KG1 (cell line): ENCODE data around the gene RPS6KA5.

Experiments
- DNase-seq: peaks from one replicate; lab custom pipeline; 2025; lab: John Stamatoyannopoulos, UW

RPS6KA5 gene

DNA sequence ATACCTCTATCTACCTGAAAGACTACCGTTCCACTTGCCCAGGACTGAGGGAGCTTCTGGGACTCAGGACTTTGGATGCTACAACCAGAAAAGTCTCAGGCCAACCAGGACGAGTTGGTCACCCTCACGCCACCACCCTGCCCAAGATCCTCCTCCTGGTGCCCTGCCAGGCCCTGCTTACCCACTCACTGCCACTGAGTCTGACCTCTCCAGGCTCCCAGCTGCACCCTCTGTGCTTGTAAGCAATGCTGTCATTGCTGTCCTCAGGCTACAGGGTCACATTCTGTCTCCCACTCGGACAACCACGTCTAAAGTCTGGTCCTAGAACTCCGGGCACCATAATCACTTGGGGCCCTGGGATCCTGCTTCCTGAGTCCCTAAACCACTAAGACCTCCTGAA is 253.4 kb downstream of the RPS6KA5 start:
- no peak for DNase-seq

DNA sequence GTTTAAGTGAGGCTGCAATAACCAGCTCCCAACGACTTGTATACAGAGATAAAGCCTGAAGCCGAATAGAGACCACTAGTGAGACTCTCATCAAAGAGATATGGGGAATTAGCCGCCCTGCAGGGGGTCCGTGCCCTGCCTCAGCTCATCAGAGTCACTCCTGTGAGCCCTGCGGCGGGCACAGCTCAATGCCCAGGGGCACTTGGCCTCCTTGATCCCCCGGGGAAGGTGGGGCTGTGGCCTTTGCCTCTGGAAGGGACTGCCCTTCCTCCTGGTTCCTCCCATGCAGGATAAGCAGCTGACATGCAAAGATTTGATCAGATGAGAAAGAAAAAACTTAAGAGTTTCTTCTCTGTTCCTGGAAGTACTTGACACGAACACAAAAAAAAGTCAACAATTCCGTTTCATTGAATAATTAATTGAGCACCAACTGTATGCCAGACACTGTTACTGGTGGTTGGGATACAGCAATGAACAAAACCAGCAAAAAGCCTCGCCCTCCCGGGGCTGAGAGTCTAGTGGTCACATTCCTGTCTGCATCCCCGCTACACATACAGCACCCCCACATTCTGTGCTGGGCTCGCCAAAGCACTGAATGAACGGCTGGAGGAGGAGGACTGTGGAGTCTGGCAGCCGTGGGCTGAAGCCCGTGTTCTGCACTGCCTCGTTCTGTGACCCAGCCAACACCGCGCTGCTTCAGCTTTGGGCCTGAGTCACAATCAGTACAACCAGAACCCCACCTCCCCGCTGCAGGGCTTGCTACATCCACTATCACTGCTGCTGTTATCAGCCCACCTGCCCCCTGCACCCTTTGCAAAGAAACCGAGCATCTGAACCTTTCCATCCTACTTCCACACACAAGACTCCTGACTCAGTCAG is 254.5 kb downstream of the RPS6KA5 start:
- no peak for DNase-seq

GRCh38 chr14:90805084-90805391 is 255.4 kb downstream of the RPS6KA5 start:
- no peak for DNase-seq

- DNase-seq: no peak
Observed at GRCh38 chr14:90804292-90805083, 256.0 kb downstream of the RPS6KA5 start.

- no peak for DNase-seq
Observed at GRCh38 chr14:90803249-90803648, 257.2 kb downstream of the RPS6KA5 start.

GRCh38 chr14:90799420-90799819 is 261.0 kb downstream of the RPS6KA5 start:
- DNase-seq: no peak

DNA sequence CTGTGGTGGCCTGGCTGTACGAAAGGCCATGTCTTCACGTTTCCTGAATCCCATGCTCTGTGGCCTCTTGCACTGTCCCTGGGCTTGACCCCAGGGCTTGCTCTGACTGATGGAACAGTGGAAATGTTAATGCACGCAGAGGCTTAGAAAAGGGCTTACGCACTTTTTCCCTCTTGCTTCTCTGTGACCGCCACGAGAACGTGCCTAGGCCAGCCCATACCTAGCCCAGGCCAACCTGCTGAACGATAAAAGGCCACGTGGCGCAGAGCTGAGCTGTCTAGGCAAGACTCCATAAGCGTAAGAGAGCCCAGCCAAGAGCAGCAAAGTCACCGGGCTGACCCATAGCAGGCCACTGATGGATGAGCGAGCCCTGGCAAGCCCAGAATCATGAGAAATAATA is 262.5 kb downstream of the RPS6KA5 start:
- DNase-seq: no peak
